IMR-90 (cell line): ENCODE measurements around the gene TMEM126A. TPM values are rescaled to one million over a fixed set of nuclear protein-coding genes. Genes with fewer than 3 reads are reported as not detected.

Experiments used
- polyA plus RNA-seq, 3 experiments: library from polyadenylated mRNA; depleted of rRNA; stranded (reverse); fragments of >200 nt; gene quantifications; 2 replicates each; pipeline ENCODE4 v1.2.3, GENCODE V29; 2012; ENCODE audit warnings: low replicate concordance in 1 of 3
- total RNA-seq: library from RNA; depleted of rRNA; stranded (reverse); fragments of >200 nt; gene quantifications from 2 replicates; pipeline ENCODE4 v1.2.3, GENCODE V29; 2012; rRNA removed

TMEM126A gene
- total and polyA plus RNA-seq, 2 of the 4 experiments (the other 2 are of a cell fraction) = 34.9 to 60.4 TPM

Other genes starting within 250 kb of the TMEM126A start
- 0.36 and 0.56 TPM in 2 replicates for gene DLG2, start 20.6 kb upstream of the TMEM126A start, total RNA-seq
- gene DLG2, start 20.6 kb upstream of the TMEM126A start, polyA plus RNA-seq (2012; rRNA removed) = 0.22 and 0.31 TPM in 2 replicates
- gene TMEM126B, start 19.4 kb upstream of the TMEM126A start, total RNA-seq = 56.8 and 79.4 TPM in 2 replicates
- gene TMEM126B, start 19.4 kb upstream of the TMEM126A start, polyA plus RNA-seq (2012; rRNA removed) = 31.8 and 44.6 TPM in 2 replicates
- 12.5 and 24.4 TPM in 2 replicates for gene CREBZF, start 17.2 kb downstream of the TMEM126A start, total RNA-seq
- gene CREBZF, start 17.2 kb downstream of the TMEM126A start, polyA plus RNA-seq (2012; rRNA removed) = 14.2 and 17.7 TPM in 2 replicates
- gene CCDC89, start 38.2 kb downstream of the TMEM126A start, total RNA-seq = 7.9 and 9.4 TPM in 2 replicates
- 4.0 and 4.1 TPM in 2 replicates for gene CCDC89, start 38.2 kb downstream of the TMEM126A start, polyA plus RNA-seq (2012; rRNA removed)
- gene SYTL2, start 163.2 kb downstream of the TMEM126A start, total RNA-seq = 45.2 and 59.4 TPM in 2 replicates
- 49.5 and 70.0 TPM in 2 replicates for gene SYTL2, start 163.2 kb downstream of the TMEM126A start, polyA plus RNA-seq (2012; rRNA removed)
- gene CCDC83, start 207.4 kb downstream of the TMEM126A start, total RNA-seq = not detected in 2 replicates
- gene CCDC83, start 207.4 kb downstream of the TMEM126A start, polyA plus RNA-seq (2012; rRNA removed) = not detected in 2 replicates